DOHH2 (cell line): Measurements from ENCODE around the gene IHH.

Experiments
- H3F3A ChIP-seq: fragments of 200-600 bp; sonication (generic), shearing (Covaris generic); 2 replicates; pipeline ENCODE4 v1.6.0; 2016; ENCODE audit warnings: antibody characterized with exemption, mild to moderate bottlenecking; ENCODE audit not compliant: control insufficient read depth, insufficient read depth
- H3K27ac ChIP-seq: fragments of 200-600 bp; sonication (generic); 2 replicates; pipeline ENCODE4 v1.5.1; 2014; ENCODE audit warnings: low read depth, mild to moderate bottlenecking, low read length, moderate library complexity
- H3K27me3 ChIP-seq: fragments of 200-600 bp; sonication (generic); 2 replicates; pipeline ENCODE4 v1.6.1; 2014; ENCODE audit warnings: mild to moderate bottlenecking, low read length, mixed read lengths; ENCODE audit not compliant: control insufficient read depth
- H3K36me3 ChIP-seq: fragments of 200-600 bp; sonication (generic); 2 replicates; pipeline ENCODE4 v1.6.1; 2014; ENCODE audit warnings: mild to moderate bottlenecking, low read length, moderate library complexity, mixed read lengths; ENCODE audit not compliant: control insufficient read depth
- H3K4me1 ChIP-seq: fragments of 200-600 bp; sonication (generic); 2 replicates; pipeline ENCODE4 v1.6.1; 2014; ENCODE audit warnings: mild to moderate bottlenecking, low read length, mixed read lengths; ENCODE audit not compliant: control insufficient read depth
- H3K4me2 ChIP-seq: fragments of 200-600 bp; sonication (generic); 2 replicates; pipeline ENCODE4 v1.6.0; 2014; ENCODE audit warnings: mild to moderate bottlenecking, low read length, moderate library complexity
- H3K4me3 ChIP-seq: fragments of 200-600 bp; sonication (generic); 2 replicates; pipeline ENCODE4 v1.5.1; 2014; ENCODE audit warnings: mild to moderate bottlenecking, low read length, mixed read lengths
- H3K79me2 ChIP-seq: fragments of 200-600 bp; sonication (generic); 2 replicates; pipeline ENCODE4 v1.6.1; 2014; ENCODE audit warnings: mild to moderate bottlenecking, low read length, mixed read lengths; ENCODE audit not compliant: control insufficient read depth
- H3K9me2 ChIP-seq: fragments of 200-600 bp; sonication (generic); replicated peaks from 2 replicates; pipeline ENCODE4 v1.6.1; 2014; ENCODE audit warnings: mild to moderate bottlenecking, low read length, mixed read lengths; ENCODE audit not compliant: control insufficient read depth
- H3K9me3 ChIP-seq: fragments of 200-600 bp; sonication (generic); 2 replicates; pipeline ENCODE4 v1.6.1; 2014; ENCODE audit warnings: antibody characterized with exemption, low read length, mixed read lengths; ENCODE audit not compliant: control insufficient read depth, insufficient read depth
- H4K20me1 ChIP-seq: fragments of 200-600 bp; sonication (generic); 2 replicates; pipeline ENCODE4 v1.6.0; 2014; ENCODE audit warnings: low read depth, mild to moderate bottlenecking, antibody characterized with exemption, low read length, moderate library complexity; ENCODE audit not compliant: control insufficient read depth, insufficient read depth
- EZH2phosphoT487 ChIP-seq: fragments of 200-600 bp; sonication (generic); IDR thresholded peaks from 2 replicates; pipeline ENCODE4 v1.6.1; 2017; ENCODE audit warnings: borderline replicate concordance, mild to moderate bottlenecking, antibody characterized with exemption, low read length, moderate library complexity, mixed read lengths
- TF ChIP-seq, protein P1 (sequence below): fragments of 200-600 bp; sonication (generic); IDR thresholded peaks from one replicate; pipeline ENCODE4 v1.5.1; 2014; ENCODE audit warnings: antibody characterized with exemption, mild to moderate bottlenecking, low read depth, low read length; ENCODE audit not compliant: poor library complexity, severe bottlenecking

Gene IHH

DNA sequence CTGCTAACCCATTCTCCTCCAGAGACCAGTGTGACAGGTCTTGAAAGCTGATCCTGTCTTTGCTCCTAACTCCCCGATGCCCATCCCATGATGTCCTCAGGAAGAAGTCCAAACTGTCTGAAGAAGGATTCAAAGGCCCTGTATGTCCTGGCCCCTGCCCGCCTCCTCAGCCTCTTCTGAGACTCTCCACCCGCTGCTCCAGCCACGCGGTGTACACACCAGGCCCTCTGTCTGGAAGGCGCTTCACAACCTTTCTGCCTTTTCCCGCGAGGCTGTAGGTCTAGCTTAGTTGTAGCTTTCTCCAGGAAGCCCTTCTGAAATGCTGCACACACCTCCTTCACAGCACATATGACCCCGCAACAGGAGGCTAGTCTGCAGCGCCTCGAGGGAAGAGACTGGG lies 44.0 kb downstream of the IHH start:
- Histone ChIP-seq H4K20me1 (no peaks in the 10 kb centered on the region), H3K9me3 (no peaks in the 10 kb centered on the region), H3F3A (no peaks in the 10 kb centered on the region), H3K4me2 (no peak overlapping the region), H3K9me2 (no peaks in the 10 kb centered on the region), H3K4me1 (no peaks in the 10 kb centered on the region), H3K4me3 (no peak overlapping the region), H3K36me3 (no peaks in the 10 kb centered on the region), H3K27ac (no peak overlapping the region), H3K27me3 (no peaks in the 10 kb centered on the region), H3K79me2 (no peaks in the 10 kb centered on the region)
- TF ChIP-seq, protein P1, sequence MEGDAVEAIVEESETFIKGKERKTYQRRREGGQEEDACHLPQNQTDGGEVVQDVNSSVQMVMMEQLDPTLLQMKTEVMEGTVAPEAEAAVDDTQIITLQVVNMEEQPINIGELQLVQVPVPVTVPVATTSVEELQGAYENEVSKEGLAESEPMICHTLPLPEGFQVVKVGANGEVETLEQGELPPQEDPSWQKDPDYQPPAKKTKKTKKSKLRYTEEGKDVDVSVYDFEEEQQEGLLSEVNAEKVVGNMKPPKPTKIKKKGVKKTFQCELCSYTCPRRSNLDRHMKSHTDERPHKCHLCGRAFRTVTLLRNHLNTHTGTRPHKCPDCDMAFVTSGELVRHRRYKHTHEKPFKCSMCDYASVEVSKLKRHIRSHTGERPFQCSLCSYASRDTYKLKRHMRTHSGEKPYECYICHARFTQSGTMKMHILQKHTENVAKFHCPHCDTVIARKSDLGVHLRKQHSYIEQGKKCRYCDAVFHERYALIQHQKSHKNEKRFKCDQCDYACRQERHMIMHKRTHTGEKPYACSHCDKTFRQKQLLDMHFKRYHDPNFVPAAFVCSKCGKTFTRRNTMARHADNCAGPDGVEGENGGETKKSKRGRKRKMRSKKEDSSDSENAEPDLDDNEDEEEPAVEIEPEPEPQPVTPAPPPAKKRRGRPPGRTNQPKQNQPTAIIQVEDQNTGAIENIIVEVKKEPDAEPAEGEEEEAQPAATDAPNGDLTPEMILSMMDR: no peak
- TF ChIP-seq EZH2phosphoT487: no peak

- Histone ChIP-seq H3K4me1 (no peaks in the 10 kb centered on the region), H4K20me1 (no peaks in the 10 kb centered on the region)
- TF ChIP-seq, protein P1: no peak
- TF ChIP-seq EZH2phosphoT487: no peak
Measured at GRCh38 chr2:219010873-219011272, 49.8 kb downstream of the IHH start.

DNA sequence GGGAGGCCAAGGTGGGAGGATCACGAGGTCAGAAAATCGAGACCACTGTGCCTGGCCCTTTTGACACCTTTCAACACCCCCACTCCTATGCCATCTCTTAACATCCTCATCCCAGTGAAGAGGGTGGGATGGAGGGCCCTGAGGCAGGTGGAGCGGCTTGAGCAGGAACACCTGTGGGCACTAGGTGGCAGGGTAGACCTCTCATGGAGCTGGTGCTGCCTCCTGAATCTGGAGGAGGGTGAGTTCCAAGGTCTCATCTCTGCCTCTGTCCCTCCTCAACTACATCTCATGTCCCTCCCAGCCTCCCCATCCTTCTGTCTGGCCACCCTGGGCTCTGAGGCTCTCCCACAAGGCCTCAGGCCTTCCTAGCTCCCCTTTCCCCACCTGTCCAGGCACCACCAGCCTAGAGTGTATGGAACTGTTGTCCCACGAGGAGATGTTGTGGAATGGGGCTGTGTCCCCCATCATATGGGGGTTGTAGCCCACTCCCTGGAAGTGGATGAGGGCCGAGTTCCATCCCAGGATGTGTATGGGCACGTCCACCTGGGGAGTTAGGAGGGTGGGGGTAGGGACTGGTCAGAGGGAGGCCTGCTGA lies 50.5 kb downstream of the IHH start:
- H4K20me1 ChIP-seq: no peaks in the 10 kb centered on the region
- no peaks in the 10 kb centered on the region for H3K9me2 ChIP-seq
- TF ChIP-seq EZH2phosphoT487: no peak
- TF ChIP-seq, protein P1: peak; percentile 61
- H3F3A ChIP-seq: no peaks in the 10 kb centered on the region
- no peaks in the 10 kb centered on the region for H3K36me3 ChIP-seq
- no peaks in the 10 kb centered on the region for H3K79me2 ChIP-seq
- H3K4me3 ChIP-seq: no peak overlapping the region
- no peaks in the 10 kb centered on the region for H3K4me1 ChIP-seq
- no peaks in the 10 kb centered on the region for H3K27me3 ChIP-seq
- H3K27ac ChIP-seq: no peak overlapping the region
- no peak overlapping the region for H3K4me2 ChIP-seq
- H3K9me3 ChIP-seq: no peaks in the 10 kb centered on the region

More at GRCh38 chr2:219010873-219011272, 49.8 kb downstream of the IHH start:
- Histone ChIP-seq H3K27me3 (no peaks in the 10 kb centered on the region), H3K27ac (no peak overlapping the region), H3K79me2 (no peaks in the 10 kb centered on the region), H3F3A (no peaks in the 10 kb centered on the region), H3K4me3 (no peak overlapping the region), H3K9me2 (no peaks in the 10 kb centered on the region), H3K4me2 (no peak overlapping the region), H3K9me3 (no peaks in the 10 kb centered on the region), H3K36me3 (no peaks in the 10 kb centered on the region)

DNA sequence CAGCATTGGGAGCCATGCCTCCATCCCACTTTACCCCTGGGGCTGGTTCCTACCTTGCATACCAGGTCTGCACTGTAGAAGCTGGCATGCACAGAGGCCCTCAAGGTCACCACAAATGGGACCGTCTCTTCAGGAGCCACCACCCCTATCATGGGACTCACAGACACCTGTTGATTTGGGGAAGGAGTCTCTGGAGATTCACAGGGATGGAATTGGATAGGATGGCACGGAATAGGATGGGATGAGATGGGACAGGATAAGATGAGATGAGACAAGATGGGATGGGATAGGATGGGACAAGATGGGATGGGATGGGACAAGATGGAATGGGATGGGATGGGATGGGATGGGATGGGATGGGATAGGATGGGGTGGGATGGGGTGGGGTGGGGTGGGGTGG lies 51.4 kb downstream of the IHH start:
- Histone ChIP-seq H3F3A (no peaks in the 10 kb centered on the region), H3K4me2 (no peak overlapping the region), H3K27me3 (peaks cover 1% of the 10 kb centered on the region; the same call in 1 of the 2 replicates), H3K9me3 (no peaks in the 10 kb centered on the region), H3K9me2 (no peaks in the 10 kb centered on the region), H3K36me3 (no peaks in the 10 kb centered on the region), H3K4me3 (no peak overlapping the region), H3K79me2 (no peaks in the 10 kb centered on the region), H3K4me1 (no peaks in the 10 kb centered on the region), H4K20me1 (no peaks in the 10 kb centered on the region), H3K27ac (no peak overlapping the region)
- TF ChIP-seq, protein P1: no peak
- no peak for TF ChIP-seq EZH2phosphoT487
